Right atrium auricular region (tissue), 2 donors: Measurements from ENCODE around the gene DCHS1. TPM values are rescaled to one million over a fixed set of nuclear protein-coding genes. Genes with fewer than 3 reads are reported as not detected.
A peak's percentile ranks its signal among the peaks of the same experiment; 100 is the strongest.

ENCODE experiments used
- DNase-seq: peaks from one replicate; pipeline ENCODE4 v3.0.0-alpha.2; 2019; ENCODE audit warnings: low spot score
- H3K27ac ChIP-seq, 2 donors: fragments of 200-600 bp; sonication (generic); 1 replicate in 1 of 2; 2 replicates in 1 of 2; pipeline ENCODE4 v1.5.1; 2016 to 2019
- H3K27me3 ChIP-seq, 2 donors: fragments of 200-600 bp; sonication (generic); one replicate each; pipeline versions ENCODE4 v1.5.1 to v1.6.0; 2017 to 2019
- H3K36me3 ChIP-seq: fragments of 200-600 bp; sonication (generic); one replicate; pipeline ENCODE4 v1.5.1; 2016
- H3K4me1 ChIP-seq, 2 donors: fragments of 200-600 bp; sonication (generic); one replicate each; pipeline versions ENCODE4 v1.5.1 to v1.6.0; 2017 to 2019
- H3K4me3 ChIP-seq, 2 donors: fragments of 200-600 bp; sonication (generic); 1 replicate in 1 of 2; 2 replicates in 1 of 2; pipeline ENCODE4 v1.5.1; 2017 to 2019; ENCODE audit warnings: mild to moderate bottlenecking in 1 of 2, moderate library complexity in 1 of 2
- H3K9me3 ChIP-seq, 2 donors: fragments of 200-600 bp; sonication (generic); one replicate each; pipeline ENCODE4 v1.5.1; 2019
- total RNA-seq, 2 donors: library from RNA; depleted of rRNA; stranded (reverse); fragments of >200 nt; gene quantifications; one replicate each; pipeline ENCODE4 v1.1.0, GENCODE V29; 2016
- TF ChIP-seq, protein P1 (sequence below), 2 donors: fragments of 200-600 bp; sonication (generic); IDR thresholded peaks; one replicate each; pipeline ENCODE4 v1.5.1; 2019; ENCODE audit warnings: antibody characterized with exemption in 2 of 2

DCHS1 gene
- total RNA-seq, 2 donors from 2014 or later = 9.3 to 23.0 TPM

DNA sequence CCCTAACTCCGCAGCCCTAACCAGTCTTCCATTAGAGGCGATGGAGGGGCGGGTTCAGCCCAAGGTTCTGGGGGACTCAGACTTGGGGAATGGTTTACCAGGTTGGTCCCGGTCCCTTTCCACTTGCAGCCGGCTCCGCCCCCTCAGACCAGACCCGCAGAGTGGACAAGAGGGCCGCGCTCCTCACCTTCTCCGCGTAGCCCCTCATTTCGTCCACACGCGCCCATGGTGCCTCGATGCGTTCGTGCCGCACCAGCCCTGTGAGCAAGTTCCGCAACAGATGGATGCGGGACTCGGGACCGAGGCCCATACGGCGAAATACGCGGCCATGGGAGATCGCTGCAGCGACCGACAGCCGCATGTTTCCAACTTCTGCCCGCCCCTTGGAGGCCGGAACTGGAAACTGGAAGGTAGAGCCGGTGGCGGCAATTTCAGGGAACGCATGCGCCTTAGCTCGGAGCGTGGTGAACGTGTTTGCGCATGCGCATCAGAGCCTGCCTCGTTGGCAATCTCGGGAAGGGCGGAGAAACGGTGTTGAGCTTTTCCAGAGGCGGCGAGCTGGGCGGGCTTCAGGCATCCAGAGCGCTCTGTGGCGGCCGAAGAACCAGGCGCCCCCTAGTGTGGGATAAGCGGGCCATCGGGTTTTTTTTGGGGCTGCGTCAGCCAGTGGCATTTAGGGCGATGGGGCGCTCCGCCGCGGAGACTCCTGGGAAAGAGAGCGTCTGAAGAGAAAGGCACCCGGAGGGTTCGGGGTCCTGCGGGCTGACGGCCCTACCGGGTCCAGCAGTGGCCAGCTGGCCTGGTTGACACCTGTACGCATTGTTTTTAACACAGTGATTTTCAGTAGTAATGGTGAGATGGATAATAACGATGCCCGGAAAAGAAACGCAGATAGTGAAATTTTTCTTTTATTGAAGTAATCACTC, 27.6 kb upstream of the DCHS1 start, which contains the start of gene MRPL17:
TSS of gene MRPL17 (minus strand) at position 405 of the 926 bp plus-strand sequence. CDS start at position 361, 44 bp downstream.
- H3K9me3 ChIP-seq = no peaks in the 10 kb centered on the region
- H3K27ac ChIP-seq = peak within 1 kb of the TSS; percentile 89 to 92
- H3K36me3 ChIP-seq = no peaks in the 10 kb centered on the region
- H3K4me3 ChIP-seq = peak within 1 kb of the TSS; percentile 68 to 73
- no peaks in the 10 kb centered on the region for H3K27me3 ChIP-seq
- peak; percentile 99 for DNase-seq
- peaks cover 0 to 21% of the 10 kb centered on the region in 2 donors for H3K4me1 ChIP-seq
- TF ChIP-seq, protein P1, sequence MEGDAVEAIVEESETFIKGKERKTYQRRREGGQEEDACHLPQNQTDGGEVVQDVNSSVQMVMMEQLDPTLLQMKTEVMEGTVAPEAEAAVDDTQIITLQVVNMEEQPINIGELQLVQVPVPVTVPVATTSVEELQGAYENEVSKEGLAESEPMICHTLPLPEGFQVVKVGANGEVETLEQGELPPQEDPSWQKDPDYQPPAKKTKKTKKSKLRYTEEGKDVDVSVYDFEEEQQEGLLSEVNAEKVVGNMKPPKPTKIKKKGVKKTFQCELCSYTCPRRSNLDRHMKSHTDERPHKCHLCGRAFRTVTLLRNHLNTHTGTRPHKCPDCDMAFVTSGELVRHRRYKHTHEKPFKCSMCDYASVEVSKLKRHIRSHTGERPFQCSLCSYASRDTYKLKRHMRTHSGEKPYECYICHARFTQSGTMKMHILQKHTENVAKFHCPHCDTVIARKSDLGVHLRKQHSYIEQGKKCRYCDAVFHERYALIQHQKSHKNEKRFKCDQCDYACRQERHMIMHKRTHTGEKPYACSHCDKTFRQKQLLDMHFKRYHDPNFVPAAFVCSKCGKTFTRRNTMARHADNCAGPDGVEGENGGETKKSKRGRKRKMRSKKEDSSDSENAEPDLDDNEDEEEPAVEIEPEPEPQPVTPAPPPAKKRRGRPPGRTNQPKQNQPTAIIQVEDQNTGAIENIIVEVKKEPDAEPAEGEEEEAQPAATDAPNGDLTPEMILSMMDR (IDR thresholded peaks at IDR 0.05) = peak; percentile 88 to 95

DNA sequence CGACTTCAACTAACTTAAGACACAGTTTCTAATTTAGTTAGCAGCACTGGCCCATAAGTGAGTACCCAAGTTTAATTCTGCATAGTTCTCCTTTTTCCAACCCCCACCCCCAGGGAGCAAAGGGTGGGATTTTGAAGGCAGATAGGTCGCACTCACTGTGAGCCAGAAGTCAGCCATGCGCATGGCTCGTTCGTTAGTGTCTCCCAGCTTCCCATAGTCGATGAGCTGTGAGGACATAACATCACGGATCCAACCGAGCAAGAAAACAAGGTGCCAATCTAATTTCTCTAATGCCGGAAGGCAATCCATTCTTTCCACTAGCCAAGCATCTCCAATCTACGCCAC, 27.0 kb upstream of the DCHS1 start:
- no peak for DNase-seq
- Histone ChIP-seq H3K9me3 (no peaks in the 10 kb centered on the region), H3K27ac (peak overlapping the region; percentile 89 to 92), H3K27me3 (no peaks in the 10 kb centered on the region), H3K4me1 (peaks cover 0 to 21% of the 10 kb centered on the region in 2 donors), H3K36me3 (no peaks in the 10 kb centered on the region), H3K4me3 (peak overlapping the region; percentile 68 to 73)
- TF ChIP-seq, protein P1 (IDR thresholded peaks at IDR 0.05) = no peak

DNA sequence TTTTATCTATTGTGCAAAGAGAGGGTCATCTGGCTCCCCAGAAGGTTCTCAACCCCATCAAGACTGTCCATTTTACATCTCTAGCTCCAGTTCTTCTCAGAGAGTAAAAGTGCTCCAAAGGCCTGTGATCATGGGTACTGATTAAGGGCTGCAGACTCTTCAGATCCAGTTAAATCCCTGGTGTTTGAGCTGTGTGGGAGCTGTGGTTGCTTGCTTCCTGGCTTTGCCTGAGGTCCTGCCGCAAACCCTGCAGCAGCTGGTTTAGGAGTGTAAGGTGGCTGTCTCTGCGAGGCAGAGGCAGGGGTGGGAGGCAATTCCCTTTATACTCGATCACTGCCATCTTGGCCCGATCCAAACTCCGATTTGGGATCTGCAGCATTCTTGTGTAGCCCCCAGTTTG, 26.3 kb upstream of the DCHS1 start:
- H3K9me3 ChIP-seq = no peaks in the 10 kb centered on the region
- no peak for DNase-seq
- no peaks in the 10 kb centered on the region for H3K27me3 ChIP-seq
- H3K4me1 ChIP-seq = peaks cover 0 to 21% of the 10 kb centered on the region in 2 donors
- TF ChIP-seq, protein P1 (IDR thresholded peaks at IDR 0.05) = no peak
- H3K36me3 ChIP-seq = no peaks in the 10 kb centered on the region
- no peak overlapping the region for H3K27ac ChIP-seq
- peak overlapping the region in 1 of 2 donors; percentile 68 for H3K4me3 ChIP-seq

DNA sequence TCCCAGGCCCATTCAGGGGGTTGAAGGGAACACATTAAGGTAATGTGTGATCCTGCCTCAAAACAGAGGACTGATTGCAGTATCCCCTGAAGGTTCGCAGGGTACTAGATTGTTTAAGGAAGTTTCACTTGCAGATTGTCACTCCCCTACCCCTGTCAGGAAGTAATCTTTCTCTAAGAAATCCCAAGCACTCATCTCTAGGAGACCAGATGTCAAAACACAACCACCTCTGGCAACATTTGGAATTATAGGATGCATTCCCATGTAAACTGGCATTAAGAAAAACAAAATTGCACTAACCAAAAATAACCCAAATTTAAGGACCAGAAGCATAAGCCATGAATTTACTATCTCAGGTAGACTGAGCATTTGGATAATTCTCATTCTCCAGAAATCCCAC, 25.9 kb upstream of the DCHS1 start:
- no peak overlapping the region for H3K4me3 ChIP-seq

DNA sequence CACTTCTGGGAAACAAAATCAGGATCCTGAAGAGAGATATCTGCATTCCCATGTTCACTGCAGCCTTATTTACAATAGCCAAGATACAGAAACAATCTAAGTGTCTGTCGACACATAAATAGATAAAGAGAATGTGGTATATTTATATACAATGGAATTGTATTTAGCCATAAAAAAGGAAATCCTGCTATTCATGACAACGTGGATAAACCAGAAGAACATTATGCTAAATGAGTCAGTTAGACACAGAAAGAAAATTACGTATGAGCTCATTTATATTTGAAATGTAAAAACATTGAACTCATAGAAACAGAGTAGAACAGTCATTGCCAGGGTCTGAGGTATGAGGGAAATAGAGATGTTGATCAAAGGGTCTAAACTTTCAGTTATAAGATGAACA, 21.4 kb upstream of the DCHS1 start:
- Histone ChIP-seq H3K4me1 (peaks cover 0 to 16% of the 10 kb centered on the region in 2 donors), H3K9me3 (no peaks in the 10 kb centered on the region), H3K27ac (no peak overlapping the region), H3K36me3 (no peaks in the 10 kb centered on the region), H3K4me3 (no peak overlapping the region), H3K27me3 (no peaks in the 10 kb centered on the region)
- TF ChIP-seq, protein P1 (IDR thresholded peaks at IDR 0.05) = no peak
- DNase-seq = no peak

More for the DNA sequence above, 25.9 kb upstream of the DCHS1 start:
- TF ChIP-seq, protein P1 (IDR thresholded peaks at IDR 0.05) = no peak
- no peaks in the 10 kb centered on the region for H3K9me3 ChIP-seq
- H3K27me3 ChIP-seq = no peaks in the 10 kb centered on the region
- H3K36me3 ChIP-seq = no peaks in the 10 kb centered on the region
- DNase-seq = no peak
- H3K4me1 ChIP-seq = peaks cover 0 to 21% of the 10 kb centered on the region in 2 donors
- H3K27ac ChIP-seq = no peak overlapping the region
